Measurements from ENCODE around the gene ASPM.

ASPM gene

GRCh38 chr1:197096137-197096536 lies 50.3 kb downstream of the ASPM start:
- ATAC-seq, result no peak
- no peak for TF ChIP-seq ZC3H10 (CRISPR knock-in tag; IDR thresholded peaks at IDR 0.05)
- no peak for TF ChIP-seq CREB5 (CRISPR knock-in tag; IDR thresholded peaks at IDR 0.05; ENCODE audit: low read depth)
- TF ChIP-seq ZFP30 (CRISPR knock-in tag; IDR thresholded peaks at IDR 0.05), result no peak
- no peak for TF ChIP-seq CSDC2 (CRISPR knock-in tag; IDR thresholded peaks at IDR 0.05)
- no peak for TF ChIP-seq ISL1 (CRISPR knock-in tag; IDR thresholded peaks at IDR 0.05)
- no peak for TF ChIP-seq PPARA (CRISPR knock-in tag; IDR thresholded peaks at IDR 0.05; ENCODE audit: borderline replicate concordance)
- TF ChIP-seq ZFP3 (CRISPR knock-in tag; IDR thresholded peaks at IDR 0.05), result no peak
- TF ChIP-seq POU6F1 (CRISPR knock-in tag; IDR thresholded peaks at IDR 0.05; ENCODE audit: borderline replicate concordance, low read depth), result no peak
- no peak for TF ChIP-seq PATZ1 (CRISPR knock-in tag; IDR thresholded peaks at IDR 0.05; ENCODE audit: borderline replicate concordance)
- TF ChIP-seq ESRRG (CRISPR knock-in tag; IDR thresholded peaks at IDR 0.05), result no peak
- TF ChIP-seq RARB (CRISPR knock-in tag; IDR thresholded peaks at IDR 0.05), result no peak
- no peak for TF ChIP-seq BACH2 (CRISPR knock-in tag; IDR thresholded peaks at IDR 0.05; ENCODE audit: borderline replicate concordance)
- no peak for TF ChIP-seq ZNF70 (CRISPR knock-in tag; IDR thresholded peaks at IDR 0.05)
- no peak for TF ChIP-seq TSHZ2 (CRISPR knock-in tag; IDR thresholded peaks at IDR 0.05)
- TF ChIP-seq TCF4 (CRISPR knock-in tag; IDR thresholded peaks at IDR 0.05; ENCODE audit: borderline replicate concordance), result no peak
- TF ChIP-seq ARNTL (CRISPR knock-in tag; IDR thresholded peaks at IDR 0.05; ENCODE audit: borderline replicate concordance, low read depth), result no peak
- TF ChIP-seq ZNF565 (CRISPR knock-in tag; conservative IDR thresholded peaks at IDR 0.05; ENCODE audit: low read depth), result no peak
- TF ChIP-seq ZNF8 (CRISPR knock-in tag; IDR thresholded peaks at IDR 0.05), result no peak
- no peak for TF ChIP-seq GLIS3 (CRISPR knock-in tag; IDR thresholded peaks at IDR 0.05)

- TF ChIP-seq PPARA (CRISPR knock-in tag; IDR thresholded peaks at IDR 0.05; ENCODE audit: borderline replicate concordance) (no peak), BACH2 (CRISPR knock-in tag; IDR thresholded peaks at IDR 0.05; ENCODE audit: borderline replicate concordance) (no peak), PATZ1 (CRISPR knock-in tag; IDR thresholded peaks at IDR 0.05; ENCODE audit: borderline replicate concordance) (no peak), RARB (CRISPR knock-in tag; IDR thresholded peaks at IDR 0.05) (no peak), ESRRG (CRISPR knock-in tag; IDR thresholded peaks at IDR 0.05) (no peak), ZC3H10 (CRISPR knock-in tag; IDR thresholded peaks at IDR 0.05) (no peak), ZNF565 (CRISPR knock-in tag; conservative IDR thresholded peaks at IDR 0.05; ENCODE audit: low read depth) (no peak), ZFP30 (CRISPR knock-in tag; IDR thresholded peaks at IDR 0.05) (no peak), OSR1 (CRISPR knock-in tag; IDR thresholded peaks at IDR 0.05) (no peak), CREB5 (CRISPR knock-in tag; IDR thresholded peaks at IDR 0.05; ENCODE audit: low read depth) (no peak), GLIS3 (CRISPR knock-in tag; IDR thresholded peaks at IDR 0.05) (no peak), SNAI2 (CRISPR knock-in tag; IDR thresholded peaks at IDR 0.05) (no peak), TCF4 (CRISPR knock-in tag; IDR thresholded peaks at IDR 0.05; ENCODE audit: borderline replicate concordance) (no peak), ARNTL (CRISPR knock-in tag; IDR thresholded peaks at IDR 0.05; ENCODE audit: borderline replicate concordance, low read depth) (no peak), ZFP3 (CRISPR knock-in tag; IDR thresholded peaks at IDR 0.05) (no peak), CSRNP3 (CRISPR knock-in tag; IDR thresholded peaks at IDR 0.05) (no peak), ZNF70 (CRISPR knock-in tag; IDR thresholded peaks at IDR 0.05) (no peak), POU6F1 (CRISPR knock-in tag; IDR thresholded peaks at IDR 0.05; ENCODE audit: borderline replicate concordance, low read depth) (no peak), TOX (CRISPR knock-in tag; IDR thresholded peaks at IDR 0.05; ENCODE audit: borderline replicate concordance) (no peak)
- no peak for ATAC-seq
Measured at GRCh38 chr1:197093226-197093885, 53.1 kb downstream of the ASPM start.

Measured in SK-N-SH treated with all-trans-retinoic acid at 6 μM for 48 hours (cell line).